Jurkat, Clone E6-1 (cell line): ENCODE measurements around the gene SPG7.
"Not testable (repeated sequence)": the region's sequence is repeated elsewhere in the genome, so short reads cannot be mapped to it uniquely, and the experiment has no call there.

Source experiments
- DNase-seq: peaks from one replicate; pipeline ENCODE4 v3.0.0-alpha.2; 2011; ENCODE audit warnings: low read depth, low spot score
- H3K4me3 ChIP-seq: 2 replicates; pipeline ENCODE4 v1.5.1; 2011; ENCODE audit warnings: mild to moderate bottlenecking, low read length, control low read depth, moderate library complexity

The SPG7 gene

GRCh38 chr16:89583895-89584644 is 75.9 kb downstream of the SPG7 start:
- no peak for DNase-seq
- H3K4me3 ChIP-seq = no peak overlapping the region

DNA sequence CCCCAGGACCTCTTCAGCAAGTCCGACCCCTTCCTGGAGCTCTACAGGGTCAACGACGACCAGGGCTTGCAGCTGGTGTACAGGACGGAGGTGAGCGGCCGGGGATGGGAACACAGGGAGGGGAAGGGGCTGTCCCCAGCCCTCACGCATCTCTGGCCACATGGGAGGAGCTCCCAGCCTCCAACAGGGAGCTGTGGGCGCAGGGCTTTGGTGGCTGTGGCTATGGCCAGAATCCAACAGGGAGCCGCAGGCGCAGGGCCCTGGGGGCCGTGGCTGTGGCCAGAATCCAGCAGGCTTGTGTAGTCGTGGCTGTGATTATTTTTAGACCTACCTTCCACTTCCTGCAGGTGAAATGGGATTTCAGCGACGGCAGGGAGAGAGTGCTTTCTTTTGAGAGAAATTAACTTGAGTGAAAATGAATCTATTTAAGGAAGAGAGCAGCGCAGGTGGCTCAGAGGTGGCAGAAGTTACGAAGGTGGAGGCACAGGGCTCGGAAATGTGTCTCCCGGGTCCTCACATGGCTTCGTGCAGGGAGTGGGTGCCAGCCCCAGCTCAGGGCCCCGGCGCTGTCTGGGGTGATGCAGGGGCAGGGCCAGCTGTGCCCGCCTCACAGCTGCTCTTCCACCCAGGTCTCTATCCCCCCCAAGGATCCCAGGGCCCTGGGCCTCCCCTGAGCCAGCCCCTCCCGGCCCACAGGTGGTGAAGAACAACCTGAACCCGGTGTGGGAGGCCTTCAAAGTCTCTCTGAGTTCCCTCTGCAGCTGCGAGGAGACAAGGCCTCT is 76.8 kb downstream of the SPG7 start:
- DNase-seq = no peak

DNA sequence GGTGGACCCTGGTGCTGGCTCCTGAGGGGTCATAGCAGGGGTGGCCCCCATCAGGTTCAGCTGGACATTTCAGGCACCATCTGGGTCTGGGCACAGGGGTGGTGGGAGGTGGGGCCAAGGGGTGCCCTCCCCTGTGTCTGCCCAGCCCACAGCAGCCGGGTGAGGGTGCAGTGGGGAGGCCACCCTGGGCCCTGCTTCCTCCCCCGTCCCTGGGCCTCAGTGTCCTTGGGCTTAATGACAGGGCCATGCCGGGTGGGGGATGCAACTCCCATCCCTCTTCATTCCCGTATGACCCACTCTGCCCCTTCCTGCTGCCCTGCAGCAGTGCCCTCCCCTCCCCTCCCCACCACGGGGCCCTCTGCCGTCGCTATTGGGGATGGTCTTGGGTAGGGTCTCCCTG is 78.0 kb downstream of the SPG7 start:
- no peak overlapping the region for H3K4me3 ChIP-seq

More for the DNA sequence above, 76.8 kb downstream of the SPG7 start:
- no peak overlapping the region for H3K4me3 ChIP-seq

GRCh38 chr16:89586853-89587252 is 78.7 kb downstream of the SPG7 start:
- DNase-seq = no peak
- no peak overlapping the region for H3K4me3 ChIP-seq

More for the DNA sequence above, 78.0 kb downstream of the SPG7 start:
- DNase-seq = no peak

- DNase-seq, H3K4me3 ChIP-seq: not testable (repeated sequence)
Measured at GRCh38 chr16:89587676-89588075, 79.5 kb downstream of the SPG7 start.

DNA sequence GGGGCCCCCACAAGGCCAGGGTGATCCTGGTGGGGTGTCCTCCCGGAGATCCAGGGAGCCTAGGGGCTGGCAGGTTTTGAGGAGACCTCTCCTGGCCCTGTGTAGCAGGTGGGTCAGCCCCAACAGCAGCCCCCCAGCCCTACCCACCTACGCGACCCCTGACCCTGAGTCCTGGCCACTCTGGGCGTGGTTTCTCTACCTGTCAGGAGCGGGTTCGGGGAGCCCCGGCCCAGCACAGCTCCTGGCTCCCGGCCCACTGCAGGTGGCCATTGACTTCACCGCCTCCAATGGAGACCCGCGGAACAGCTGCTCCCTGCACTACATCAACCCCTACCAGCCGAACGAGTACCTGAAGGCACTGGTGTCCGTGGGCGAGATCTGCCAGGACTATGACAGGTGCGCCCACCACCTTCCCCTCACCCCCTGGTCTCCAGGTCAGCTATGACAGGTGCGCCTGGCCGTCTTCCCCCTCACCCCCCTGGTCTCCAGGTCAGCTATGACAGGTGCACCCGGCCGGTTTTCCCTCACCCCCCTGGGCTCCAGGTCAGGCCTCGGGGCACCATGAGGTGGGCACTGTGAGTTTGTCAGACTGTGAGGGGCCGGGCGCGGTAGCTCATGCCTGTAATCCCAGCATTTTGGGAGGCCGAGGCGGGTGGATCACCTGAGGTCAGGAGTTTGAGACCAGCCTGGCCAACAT is 80.4 kb downstream of the SPG7 start:
- DNase-seq = no peak
- no peak overlapping the region for H3K4me3 ChIP-seq

- H3K4me3 ChIP-seq = no peak overlapping the region
- no peak for DNase-seq
Measured at GRCh38 chr16:89589241-89589926, 81.2 kb downstream of the SPG7 start.

- H3K4me3 ChIP-seq = no peak overlapping the region
- peak; percentile 84 for DNase-seq
Measured at GRCh38 chr16:89593841-89594240, 85.6 kb downstream of the SPG7 start.

DNA sequence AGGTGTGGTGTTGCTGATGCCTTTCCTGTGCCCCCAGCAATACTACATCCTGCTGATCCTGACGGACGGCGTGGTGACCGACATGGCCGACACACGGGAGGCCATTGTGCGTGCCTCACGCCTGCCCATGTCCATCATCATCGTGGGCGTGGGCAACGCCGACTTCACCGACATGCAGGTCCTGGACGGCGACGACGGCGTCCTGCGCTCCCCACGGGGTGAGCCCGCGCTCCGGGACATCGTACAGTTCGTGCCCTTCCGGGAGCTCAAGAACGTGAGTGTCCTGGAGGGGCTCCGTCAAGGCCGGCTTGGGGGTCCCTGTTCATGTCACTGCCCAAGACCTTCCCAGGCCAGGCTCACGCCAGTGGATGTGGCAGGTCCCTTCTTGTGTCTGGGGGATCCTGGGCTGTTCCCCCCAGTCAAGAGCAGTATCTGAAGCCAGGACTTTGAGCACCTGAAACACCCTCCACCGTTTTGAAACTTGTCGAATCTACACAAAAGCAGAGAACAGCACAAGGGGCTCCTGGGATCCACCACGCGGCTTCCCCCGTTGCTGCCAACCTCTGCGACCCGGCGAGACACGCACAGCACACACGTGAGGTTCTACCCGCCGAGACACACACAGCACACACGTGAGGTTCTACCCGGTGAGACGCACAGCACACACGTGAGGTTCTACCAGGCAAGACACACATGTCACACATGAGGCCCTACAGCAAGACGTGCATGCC is 87.3 kb downstream of the SPG7 start:
- no peak overlapping the region for H3K4me3 ChIP-seq
- DNase-seq = no peak

- no peak overlapping the region for H3K4me3 ChIP-seq
- DNase-seq = no peak
Measured at GRCh38 chr16:89596061-89596689, 88.0 kb downstream of the SPG7 start.

DNA sequence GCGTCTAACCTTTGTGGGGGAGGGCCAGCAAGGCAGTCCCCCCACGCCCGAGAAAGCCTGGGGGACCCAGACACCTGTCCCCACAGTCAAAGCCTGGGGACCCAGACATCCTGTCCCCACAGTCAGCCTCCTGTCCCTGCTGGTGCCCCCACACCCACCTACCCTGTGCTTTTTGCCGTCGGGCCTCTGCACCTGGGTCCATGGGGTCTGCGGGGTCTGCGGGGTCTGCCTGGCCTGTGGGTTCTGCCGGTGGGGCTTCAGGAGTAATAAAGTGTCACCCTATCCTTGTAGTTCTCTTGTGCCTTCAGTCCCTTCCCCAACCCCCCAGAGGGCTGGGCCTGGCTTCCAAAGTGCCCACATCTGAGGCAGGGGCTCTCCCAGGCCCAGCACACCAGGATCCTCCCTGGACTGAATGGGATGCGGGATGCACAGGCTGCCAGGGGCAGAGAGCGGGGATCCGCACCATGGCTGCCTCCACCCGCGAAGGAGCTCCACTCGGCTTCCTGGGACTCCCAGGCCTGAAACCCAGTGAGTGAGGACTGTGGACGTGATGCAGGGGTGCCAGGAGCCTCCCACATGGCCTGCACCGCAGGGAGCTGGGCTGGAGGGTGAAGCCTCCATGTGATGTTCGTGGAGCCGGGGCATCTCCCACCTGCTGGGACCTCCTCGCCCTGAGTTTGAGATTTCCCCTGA is 88.9 kb downstream of the SPG7 start:
- no peak for DNase-seq

DNA sequence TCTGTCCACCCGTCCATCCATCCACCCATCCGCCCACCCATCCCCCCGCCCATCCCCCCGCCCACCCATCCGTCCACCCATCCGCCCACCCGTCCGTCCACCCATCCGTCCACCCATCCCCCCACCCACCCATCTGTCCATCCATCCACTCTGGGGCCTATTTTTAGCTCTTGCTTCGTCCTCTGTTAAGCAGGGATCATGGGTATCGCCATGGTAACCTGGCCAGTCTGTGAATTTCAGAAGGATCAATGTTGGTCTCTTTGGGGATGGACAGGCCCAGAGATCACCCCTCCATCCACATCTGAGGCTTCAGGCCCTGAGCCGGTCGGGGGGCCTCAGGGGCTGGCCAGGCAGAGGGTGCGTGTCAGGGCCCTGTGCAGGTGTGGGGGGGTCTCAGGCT is 90.0 kb downstream of the SPG7 start:
- no peak for DNase-seq
- no peak overlapping the region for H3K4me3 ChIP-seq

More for the DNA sequence above, 88.9 kb downstream of the SPG7 start:
- no peak overlapping the region for H3K4me3 ChIP-seq

GRCh38 chr16:89599451-89599858 is 91.3 kb downstream of the SPG7 start:
- DNase-seq = no peak
- no peak overlapping the region for H3K4me3 ChIP-seq

- H3K4me3 ChIP-seq = no peak overlapping the region
Measured at GRCh38 chr16:89599902-89600301, 91.7 kb downstream of the SPG7 start.

DNA sequence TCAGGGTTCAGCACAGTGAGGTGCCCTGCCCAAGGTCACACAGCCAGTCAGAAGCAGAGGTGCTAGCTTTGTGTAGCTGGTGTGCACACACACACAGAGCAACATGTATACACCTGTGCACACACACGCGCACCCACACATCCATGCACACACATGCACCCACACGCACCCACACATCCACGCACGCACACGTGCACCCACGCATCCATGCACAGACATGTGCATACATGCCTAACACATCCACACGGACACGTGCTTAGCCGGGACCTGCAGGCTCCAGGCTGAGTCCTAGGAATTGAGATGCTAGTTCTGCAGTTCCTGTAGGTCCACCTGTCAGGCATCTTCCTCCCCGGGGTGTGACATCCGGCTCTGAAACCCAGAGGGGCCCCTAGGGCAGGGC is 92.2 kb downstream of the SPG7 start:
- no peak for DNase-seq
- H3K4me3 ChIP-seq = no peak overlapping the region

More at GRCh38 chr16:89599902-89600301, 91.7 kb downstream of the SPG7 start:
- DNase-seq = no peak

- DNase-seq = no peak
- no peak overlapping the region for H3K4me3 ChIP-seq
Measured at GRCh38 chr16:89600956-89601355, 92.8 kb downstream of the SPG7 start.

- no peak for DNase-seq
- H3K4me3 ChIP-seq = no peak overlapping the region
Measured at GRCh38 chr16:89601906-89602272, 93.7 kb downstream of the SPG7 start.
